ENCODE measurements around the gene LIPC. TPM values are rescaled to one million over a fixed set of nuclear protein-coding genes. Genes with fewer than 3 reads are reported as not detected.

LIPC gene
- total and polyA plus RNA-seq, 10 donors: 0.47 to 2.5 (median 1.0) TPM

DNA sequence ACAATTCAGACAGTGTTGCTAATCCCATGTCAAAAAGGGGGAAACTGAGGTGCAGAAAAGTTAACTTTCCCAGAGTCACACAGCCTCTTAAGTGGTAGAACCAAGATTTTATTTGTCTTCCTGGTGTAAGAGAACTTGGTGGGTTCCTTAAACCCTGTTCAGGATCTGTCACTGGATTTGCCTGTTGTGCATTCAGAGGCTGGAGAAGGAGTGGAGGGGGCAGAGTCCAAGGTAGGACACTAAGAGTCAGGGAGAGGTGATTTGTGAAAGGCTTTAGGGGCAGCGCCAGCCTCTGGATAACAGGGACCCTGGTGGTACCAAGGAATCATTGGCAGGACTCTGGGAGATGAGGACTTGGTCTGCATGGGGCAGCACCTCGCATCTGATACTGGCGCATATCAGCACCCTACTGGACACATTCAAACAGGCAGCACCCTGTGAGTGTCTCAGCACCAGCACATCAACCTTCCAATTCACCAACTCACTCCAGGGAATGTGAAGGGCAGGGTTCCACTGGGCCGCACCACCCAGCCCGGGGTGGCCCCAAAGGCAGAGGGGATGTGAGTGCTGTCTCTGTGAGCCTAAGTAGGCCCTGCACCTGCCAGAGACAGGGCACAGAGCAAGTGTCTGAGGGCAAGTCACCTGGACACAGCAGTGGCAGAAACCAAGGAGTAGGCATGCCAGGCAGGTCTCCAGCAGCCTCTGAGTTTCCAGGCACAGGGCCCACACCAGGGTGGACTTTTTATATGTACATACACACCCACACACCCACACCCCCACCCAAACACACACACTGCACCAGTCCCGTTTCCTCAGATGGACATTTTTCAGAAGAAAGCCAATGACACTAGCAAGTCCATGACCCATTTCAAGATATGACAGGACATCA lies 71.6 kb downstream of the LIPC start:
- Histone ChIP-seq H3K36me3 (no peaks in the 10 kb centered on the region), H3K9me3 (no peaks in the 10 kb centered on the region), H3K4me3 (no peak overlapping the region), H3K27ac (no peak overlapping the region), H3K27me3 (replicated peaks in 1 of 7) (no peaks in the 10 kb centered on the region), H3K4me1 (peaks cover 0 to 15% (median 0%) of the 10 kb centered on the region in 6 donors)
- WGBS, 5 donors: 91 to 96% (median 93%) methylated on average over 4 to 6 of the region's 6 CpGs
- TF ChIP-seq POLR2AphosphoS5 (IDR thresholded peaks at IDR 0.05) (no peak), POLR2A (IDR thresholded peaks at IDR 0.05) (no peak)
- TF ChIP-seq, protein P1, sequence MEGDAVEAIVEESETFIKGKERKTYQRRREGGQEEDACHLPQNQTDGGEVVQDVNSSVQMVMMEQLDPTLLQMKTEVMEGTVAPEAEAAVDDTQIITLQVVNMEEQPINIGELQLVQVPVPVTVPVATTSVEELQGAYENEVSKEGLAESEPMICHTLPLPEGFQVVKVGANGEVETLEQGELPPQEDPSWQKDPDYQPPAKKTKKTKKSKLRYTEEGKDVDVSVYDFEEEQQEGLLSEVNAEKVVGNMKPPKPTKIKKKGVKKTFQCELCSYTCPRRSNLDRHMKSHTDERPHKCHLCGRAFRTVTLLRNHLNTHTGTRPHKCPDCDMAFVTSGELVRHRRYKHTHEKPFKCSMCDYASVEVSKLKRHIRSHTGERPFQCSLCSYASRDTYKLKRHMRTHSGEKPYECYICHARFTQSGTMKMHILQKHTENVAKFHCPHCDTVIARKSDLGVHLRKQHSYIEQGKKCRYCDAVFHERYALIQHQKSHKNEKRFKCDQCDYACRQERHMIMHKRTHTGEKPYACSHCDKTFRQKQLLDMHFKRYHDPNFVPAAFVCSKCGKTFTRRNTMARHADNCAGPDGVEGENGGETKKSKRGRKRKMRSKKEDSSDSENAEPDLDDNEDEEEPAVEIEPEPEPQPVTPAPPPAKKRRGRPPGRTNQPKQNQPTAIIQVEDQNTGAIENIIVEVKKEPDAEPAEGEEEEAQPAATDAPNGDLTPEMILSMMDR (IDR thresholded peaks at IDR 0.05 in 8 of 11, conservative IDR thresholded peaks at IDR 0.05 in 3 of 11): no peak
- no peak for DNase-seq
- intact Hi-C loops (cut with DNase I; ENCODE audit: low total_unique reads): no loop called here

DNA sequence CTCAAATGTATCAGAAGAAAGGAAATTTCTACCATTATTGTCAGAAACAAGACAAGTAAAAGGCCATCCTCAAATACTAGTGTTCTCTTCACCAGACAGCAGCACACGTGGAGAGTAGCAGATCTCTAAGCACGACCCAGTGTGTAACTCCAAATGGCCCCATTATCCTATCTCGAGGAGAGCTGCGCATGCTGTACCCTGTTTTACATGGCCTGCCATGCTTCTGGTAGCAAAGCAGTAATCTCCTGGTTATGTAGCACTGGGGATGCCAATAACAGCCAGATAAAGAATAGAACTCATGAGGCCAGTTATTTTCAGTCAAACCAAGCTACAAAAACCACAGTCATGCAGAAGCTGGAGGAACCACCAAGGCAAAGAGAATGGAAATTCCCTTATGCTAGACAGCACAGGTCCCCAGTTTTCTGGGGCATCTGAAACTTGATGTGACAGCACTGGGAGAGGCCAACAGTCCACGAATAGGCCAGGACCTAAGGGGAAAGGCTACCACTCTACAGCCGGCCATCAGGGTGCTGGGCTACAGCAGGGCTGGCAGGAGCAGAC lies 73.0 kb downstream of the LIPC start:
- H3K27ac ChIP-seq: peak overlapping the region in 1 of 8 donors; percentile 88
- no peaks in the 10 kb centered on the region for H3K27me3 ChIP-seq (replicated peaks in 1 of 7)
- no peaks in the 10 kb centered on the region for H3K9me3 ChIP-seq
- whole genome bisulfite sequencing, 5 donors: 89 to 97% (median 92%) methylated on average over 5 to 6 of the region's 6 CpGs
- TF ChIP-seq POLR2AphosphoS5 (IDR thresholded peaks at IDR 0.05) (no peak), POLR2A (IDR thresholded peaks at IDR 0.05) (no peak)
- TF ChIP-seq, protein P1 (IDR thresholded peaks at IDR 0.05 in 8 of 11, conservative IDR thresholded peaks at IDR 0.05 in 3 of 11): no peak
- H3K4me3 ChIP-seq: no peak overlapping the region
- intact Hi-C loops (cut with DNase I; ENCODE audit: low total_unique reads): no loop called here
- H3K36me3 ChIP-seq: no peaks in the 10 kb centered on the region
- peaks cover 0 to 15% (median 0%) of the 10 kb centered on the region in 6 donors for H3K4me1 ChIP-seq
- no peak for DNase-seq

DNA sequence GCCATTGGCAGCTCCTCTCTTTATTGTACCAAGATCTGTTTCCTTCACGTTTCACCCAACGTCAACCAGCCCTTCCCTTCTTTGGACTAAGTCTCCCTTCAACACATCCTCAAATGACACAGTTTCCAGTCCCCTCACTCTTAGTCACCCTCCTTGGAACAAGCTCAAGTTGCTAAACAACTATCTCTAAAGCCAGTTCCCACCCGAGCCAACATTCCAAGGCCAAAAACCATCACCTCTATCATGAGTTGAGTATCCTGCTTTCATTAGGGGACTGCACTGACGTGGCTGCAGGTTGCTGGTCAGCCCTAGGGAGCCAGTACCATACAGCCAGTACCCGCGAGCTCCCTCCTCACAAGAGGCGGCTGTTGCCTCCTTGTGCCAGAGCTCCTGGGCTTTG lies 73.8 kb downstream of the LIPC start:
- Histone ChIP-seq H3K27ac (peak overlapping the region in 4 of 8 donors; percentile 81 to 88 (median 84)), H3K27me3 (replicated peaks in 1 of 7) (no peaks in the 10 kb centered on the region), H3K9me3 (no peaks in the 10 kb centered on the region), H3K4me1 (peaks cover 0 to 15% (median 0%) of the 10 kb centered on the region in 6 donors), H3K36me3 (no peaks in the 10 kb centered on the region), H3K4me3 (no peak overlapping the region)
- TF ChIP-seq POLR2AphosphoS5 (IDR thresholded peaks at IDR 0.05) (no peak), POLR2A (IDR thresholded peaks at IDR 0.05) (no peak)
- TF ChIP-seq, protein P1 (IDR thresholded peaks at IDR 0.05 in 8 of 11, conservative IDR thresholded peaks at IDR 0.05 in 3 of 11): no peak
- intact Hi-C loops (cut with DNase I; ENCODE audit: low total_unique reads): no loop called here
- 86 to 94% (median 94%) methylated on average over 7 of the region's 7 CpGs for WGBS, 5 donors
- no peak for DNase-seq

DNA sequence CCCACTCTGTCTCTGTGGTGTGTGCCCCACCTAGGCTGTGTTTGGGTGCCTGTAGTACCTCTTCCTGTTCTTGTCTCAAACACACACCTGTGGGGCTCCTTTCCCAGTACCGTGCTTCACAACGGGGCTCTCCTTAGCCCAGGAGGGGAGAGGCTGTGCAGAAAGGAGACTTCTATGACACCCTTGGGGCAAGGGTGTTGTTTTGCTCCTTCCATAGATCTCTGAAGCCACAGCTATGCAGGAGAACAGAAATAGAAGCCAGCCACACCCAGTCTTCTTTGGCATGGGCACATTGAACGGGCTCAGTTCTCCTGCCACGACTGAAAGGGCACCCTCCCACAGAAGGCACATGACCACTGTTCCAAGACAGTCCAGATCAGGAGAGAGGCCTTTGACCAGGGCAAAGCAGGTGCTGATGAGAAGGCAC lies 74.3 kb downstream of the LIPC start:
- intact Hi-C loops (cut with DNase I; ENCODE audit: low total_unique reads): no loop called here
- WGBS, 5 donors: 60 to 77% (median 67%) methylated on average over 4 of the region's 4 CpGs
- Histone ChIP-seq H3K36me3 (no peaks in the 10 kb centered on the region), H3K27ac (peak overlapping the region in 7 of 8 donors; percentile 57 to 88 (median 81)), H3K4me1 (peaks cover 0 to 18% (median 0%) of the 10 kb centered on the region in 6 donors), H3K4me3 (peak overlapping the region in 1 of 8 donors; percentile 41), H3K9me3 (no peaks in the 10 kb centered on the region), H3K27me3 (replicated peaks in 1 of 7) (no peaks in the 10 kb centered on the region)
- DNase-seq: no peak
- no peak for TF ChIP-seq POLR2AphosphoS5 (IDR thresholded peaks at IDR 0.05)
- TF ChIP-seq, protein P1 (IDR thresholded peaks at IDR 0.05 in 8 of 11, conservative IDR thresholded peaks at IDR 0.05 in 3 of 11): no peak
- TF ChIP-seq POLR2A (IDR thresholded peaks at IDR 0.05): no peak

Data from spleen (tissue), 11 donors.